SK-N-SH treated with all-trans-retinoic acid at 6 μM for 48 hours (cell line): ENCODE measurements around the gene DCST2.

Experiments
- GLIS3 ChIP-seq: fragments of 250-450 bp; sonication (Bioruptor Pico); IDR thresholded peaks from 2 replicates; pipeline ENCODE4 v1.5.0; 2020; ENCODE audit warnings: mild to moderate bottlenecking, moderate library complexity
- OSR1 ChIP-seq: fragments of 250-450 bp; sonication (Bioruptor Pico); IDR thresholded peaks from 2 replicates; pipeline ENCODE4 v1.8.0; 2022; ENCODE audit warnings: moderate library complexity, mild to moderate bottlenecking, inconsistent platforms
- TF ChIP-seq, protein P1 (sequence below): fragments of 250-450 bp; sonication (Bioruptor Pico); IDR thresholded peaks from 2 replicates; pipeline ENCODE4 v1.8.0; 2020; ENCODE audit warnings: mild to moderate bottlenecking, moderate library complexity, borderline replicate concordance
- TF ChIP-seq, protein P2 (sequence below): fragments of 250-450 bp; sonication (Bioruptor Pico); IDR thresholded peaks from 2 replicates; pipeline ENCODE4 v1.5.1; 2020; ENCODE audit warnings: low read depth, mild to moderate bottlenecking, moderate library complexity

DNA sequence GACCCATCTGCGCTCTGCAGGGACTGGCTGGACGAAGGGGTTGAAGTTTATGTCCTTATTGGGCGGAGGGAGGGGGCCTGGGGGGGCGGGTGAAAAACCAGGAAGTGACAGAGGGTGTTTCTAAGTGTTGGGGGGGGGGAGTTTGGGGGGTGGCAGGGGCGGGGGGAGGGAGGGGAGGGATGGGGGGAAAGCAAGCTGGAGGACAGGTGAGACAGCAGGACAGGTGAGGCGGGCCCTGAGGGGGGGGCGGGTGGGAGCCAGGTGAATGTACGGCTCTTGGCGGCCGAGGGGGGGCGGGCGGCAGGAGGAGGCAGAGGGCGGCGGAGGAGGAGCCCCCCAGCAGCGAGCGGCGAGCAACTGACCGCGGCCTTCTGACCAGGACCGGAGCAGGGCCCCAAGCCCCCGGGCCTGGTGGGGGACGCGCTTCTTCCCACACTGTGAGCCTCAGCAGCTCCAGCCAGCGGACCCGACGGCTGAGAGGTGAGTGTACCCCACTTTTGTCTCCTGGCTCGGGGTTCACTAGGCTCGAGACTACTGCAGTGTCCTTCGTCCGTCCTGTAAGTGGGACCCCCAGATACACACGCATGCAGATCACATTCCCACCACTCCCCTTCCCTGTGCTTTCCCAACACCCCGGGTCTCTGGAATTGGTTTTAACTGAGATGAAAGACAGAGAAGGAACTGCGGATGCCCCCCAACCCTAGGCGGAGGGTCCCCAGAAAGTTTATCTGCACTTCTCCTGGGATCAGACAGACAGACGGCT is 30.9 kb downstream of the DCST2 start, which contains the start of gene ZBTB7B:
- TF ChIP-seq, protein P1, sequence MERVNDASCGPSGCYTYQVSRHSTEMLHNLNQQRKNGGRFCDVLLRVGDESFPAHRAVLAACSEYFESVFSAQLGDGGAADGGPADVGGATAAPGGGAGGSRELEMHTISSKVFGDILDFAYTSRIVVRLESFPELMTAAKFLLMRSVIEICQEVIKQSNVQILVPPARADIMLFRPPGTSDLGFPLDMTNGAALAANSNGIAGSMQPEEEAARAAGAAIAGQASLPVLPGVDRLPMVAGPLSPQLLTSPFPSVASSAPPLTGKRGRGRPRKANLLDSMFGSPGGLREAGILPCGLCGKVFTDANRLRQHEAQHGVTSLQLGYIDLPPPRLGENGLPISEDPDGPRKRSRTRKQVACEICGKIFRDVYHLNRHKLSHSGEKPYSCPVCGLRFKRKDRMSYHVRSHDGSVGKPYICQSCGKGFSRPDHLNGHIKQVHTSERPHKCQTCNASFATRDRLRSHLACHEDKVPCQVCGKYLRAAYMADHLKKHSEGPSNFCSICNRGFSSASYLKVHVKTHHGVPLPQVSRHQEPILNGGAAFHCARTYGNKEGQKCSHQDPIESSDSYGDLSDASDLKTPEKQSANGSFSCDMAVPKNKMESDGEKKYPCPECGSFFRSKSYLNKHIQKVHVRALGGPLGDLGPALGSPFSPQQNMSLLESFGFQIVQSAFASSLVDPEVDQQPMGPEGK (CRISPR knock-in tag) = no peak
- TF ChIP-seq GLIS3 (CRISPR knock-in tag) = no peak
- TF ChIP-seq, protein P2, sequence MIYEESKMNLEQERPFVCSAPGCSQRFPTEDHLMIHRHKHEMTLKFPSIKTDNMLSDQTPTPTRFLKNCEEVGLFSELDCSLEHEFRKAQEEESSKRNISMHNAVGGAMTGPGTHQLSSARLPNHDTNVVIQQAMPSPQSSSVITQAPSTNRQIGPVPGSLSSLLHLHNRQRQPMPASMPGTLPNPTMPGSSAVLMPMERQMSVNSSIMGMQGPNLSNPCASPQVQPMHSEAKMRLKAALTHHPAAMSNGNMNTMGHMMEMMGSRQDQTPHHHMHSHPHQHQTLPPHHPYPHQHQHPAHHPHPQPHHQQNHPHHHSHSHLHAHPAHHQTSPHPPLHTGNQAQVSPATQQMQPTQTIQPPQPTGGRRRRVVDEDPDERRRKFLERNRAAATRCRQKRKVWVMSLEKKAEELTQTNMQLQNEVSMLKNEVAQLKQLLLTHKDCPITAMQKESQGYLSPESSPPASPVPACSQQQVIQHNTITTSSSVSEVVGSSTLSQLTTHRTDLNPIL (CRISPR knock-in tag) = no peak
- no peak for TF ChIP-seq OSR1
